Caki2 (cell line): ENCODE measurements around the gene FBH1. TPM values are rescaled to one million over a fixed set of nuclear protein-coding genes. Genes with fewer than 3 reads are reported as not detected.
"Not testable (repeated sequence)": the region's sequence is repeated elsewhere in the genome, so short reads cannot be mapped to it uniquely, and the experiment has no call there.

Experiments used
- DNase-seq: peaks from one replicate; pipeline ENCODE4 v3.0.0-alpha.2; 2015; ENCODE audit warnings: low read depth
- in situ Hi-C: cut with HindIII; loops from 2 replicates; pipeline ENCODE4 v1.10.0; 2016; ENCODE audit warnings: low sequenced_read_pairs, low pct_unique_long_range_greater_than_20kb, mixed read lengths
- total RNA-seq: library from RNA; depleted of rRNA; stranded (reverse); fragments of >200 nt; shearing (Covaris generic); gene quantifications from 2 replicates; pipeline ENCODE4 v1.2.3, GENCODE V29; 2014; ENCODE audit warnings: low replicate concordance

FBH1 gene
- total RNA-seq, 1 experiment from 2014 or later = 85.1 TPM

DNA sequence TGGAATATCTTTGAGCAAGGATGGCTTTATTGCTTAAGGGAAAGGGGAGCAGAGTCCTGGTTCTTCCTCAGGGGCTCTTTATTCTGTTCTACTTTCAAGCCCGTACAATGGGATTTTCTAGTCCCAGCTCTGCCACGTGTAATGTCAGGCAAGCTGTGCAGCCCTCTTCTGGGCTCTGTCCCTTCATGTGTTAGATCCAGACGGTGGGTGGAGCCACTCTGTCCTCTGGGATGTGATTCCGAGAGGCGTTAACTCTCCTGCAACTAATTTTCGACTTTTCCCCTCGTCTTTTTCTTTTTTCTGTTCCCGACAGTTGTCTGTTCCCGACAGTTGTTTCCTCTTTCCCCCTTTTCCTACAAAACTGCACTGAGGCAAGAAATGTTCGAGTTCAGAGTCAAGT lies 34.8 kb downstream of the FBH1 start:
- no peak for DNase-seq
- in situ Hi-C loops = no loop called here

DNA sequence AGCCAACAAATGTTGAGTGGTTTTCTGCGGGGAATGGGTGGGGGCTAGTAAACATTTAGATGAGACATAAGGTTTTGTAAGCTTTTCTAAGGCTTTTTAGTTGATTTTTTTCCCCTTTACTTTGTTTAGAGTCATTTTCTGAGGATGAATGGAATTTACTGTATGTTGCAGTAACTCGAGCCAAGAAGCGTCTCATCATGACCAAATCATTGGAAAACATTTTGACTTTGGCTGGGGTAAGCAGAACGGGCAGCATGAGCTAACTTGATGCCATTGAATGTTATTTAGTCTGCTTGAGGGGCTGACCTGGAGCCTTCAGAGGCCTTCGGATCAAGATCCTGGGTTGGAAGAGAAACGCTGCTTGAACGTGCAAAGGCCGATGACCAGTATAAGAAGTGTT lies 37.3 kb downstream of the FBH1 start:
- no peak for DNase-seq
- in situ Hi-C loops = no loop called here

DNA sequence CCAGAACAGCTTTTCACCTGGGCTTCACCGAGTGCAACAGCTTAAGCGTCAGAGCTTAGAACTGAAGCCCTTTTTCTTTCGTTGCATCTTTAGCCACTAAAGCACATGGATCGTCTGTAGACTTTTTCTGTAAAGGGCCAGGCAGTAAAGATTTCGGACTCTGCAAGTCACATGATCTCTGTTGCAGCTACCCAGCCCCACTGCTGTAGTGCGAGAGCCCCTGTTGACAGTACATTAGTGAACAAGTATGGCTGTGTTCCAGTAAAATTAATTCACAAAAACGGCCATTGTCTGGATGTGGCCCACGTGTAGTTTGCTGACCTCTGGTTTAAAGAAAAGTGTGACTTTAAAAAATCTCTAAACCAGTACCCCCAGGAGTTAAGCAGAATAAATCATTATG lies 39.4 kb downstream of the FBH1 start:
- no peak for DNase-seq
- in situ Hi-C loops = no loop called here

DNA sequence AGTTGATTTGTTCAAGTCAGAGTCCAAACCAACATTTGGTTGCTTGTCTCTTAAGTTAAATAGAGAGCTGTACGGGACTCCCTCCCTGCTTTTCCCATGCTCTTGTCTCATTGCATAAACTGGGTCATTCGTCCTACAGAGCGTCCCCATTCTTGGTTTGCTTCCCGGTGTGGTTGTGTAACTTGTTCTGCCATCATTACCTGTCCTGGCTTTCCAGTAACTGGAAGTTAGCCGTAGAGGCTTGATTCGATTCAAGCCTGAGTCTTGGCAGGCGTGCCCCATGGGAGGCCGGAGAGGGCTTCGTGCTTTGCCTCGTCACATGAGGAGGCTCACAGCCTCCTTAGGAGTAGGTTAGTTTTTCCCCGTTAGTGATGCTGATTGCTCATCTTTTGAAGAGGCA lies 40.2 kb downstream of the FBH1 start:
- no peak for DNase-seq
- in situ Hi-C loops = no loop called here

DNA sequence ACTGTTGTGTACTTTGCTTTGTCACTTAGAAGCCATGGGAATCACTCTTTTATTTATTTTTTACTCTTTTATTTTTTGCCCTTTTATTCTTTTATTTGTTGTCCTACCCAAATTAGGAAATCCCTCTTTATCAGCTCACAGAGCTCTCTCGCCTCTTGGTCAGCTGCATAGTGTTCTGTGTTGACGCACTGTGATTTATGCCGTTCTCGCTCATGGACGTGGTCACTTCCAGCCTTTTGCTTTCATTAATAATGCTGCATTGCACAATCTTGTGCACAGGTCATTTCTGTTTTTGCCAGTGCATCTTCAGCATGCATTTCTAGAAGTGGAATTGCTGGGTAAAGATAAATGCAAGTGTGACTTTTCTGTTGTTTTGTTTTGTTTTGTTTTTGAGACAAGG lies 42.3 kb downstream of the FBH1 start:
- in situ Hi-C loops = no loop called here
- no peak for DNase-seq

DNA sequence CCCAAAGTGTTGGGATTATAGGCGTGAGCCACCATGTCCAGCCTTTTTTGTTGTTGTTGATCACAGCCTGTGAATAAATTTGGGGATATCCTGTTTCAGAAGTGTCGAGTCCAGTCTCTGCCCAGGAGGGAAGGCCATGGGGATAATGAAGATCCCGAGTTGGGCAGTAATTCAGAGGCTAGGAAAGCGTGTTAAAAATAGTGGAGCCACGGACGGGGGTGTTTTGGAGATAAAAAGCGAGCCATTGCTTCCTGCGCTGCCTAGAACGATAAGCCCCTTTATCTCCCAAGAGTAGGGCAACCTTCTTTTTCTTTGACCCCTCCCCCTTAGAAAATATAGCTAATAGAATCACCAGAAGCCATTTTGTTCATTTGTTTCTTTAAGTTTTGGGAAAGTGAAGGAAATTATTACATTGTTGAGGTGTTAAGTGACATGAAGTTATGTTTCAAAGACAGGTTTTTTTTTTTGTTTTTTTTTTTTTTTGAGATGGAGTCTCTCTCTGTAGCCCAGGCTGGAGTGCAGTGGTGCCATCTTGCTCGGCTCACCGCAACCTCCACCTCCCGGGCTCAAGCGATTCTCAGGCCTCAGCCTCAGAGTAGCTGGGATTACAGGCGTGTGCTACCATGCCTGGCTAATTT lies 44.0 kb downstream of the FBH1 start:
- no peak for DNase-seq
- in situ Hi-C loops = no loop called here

DNA sequence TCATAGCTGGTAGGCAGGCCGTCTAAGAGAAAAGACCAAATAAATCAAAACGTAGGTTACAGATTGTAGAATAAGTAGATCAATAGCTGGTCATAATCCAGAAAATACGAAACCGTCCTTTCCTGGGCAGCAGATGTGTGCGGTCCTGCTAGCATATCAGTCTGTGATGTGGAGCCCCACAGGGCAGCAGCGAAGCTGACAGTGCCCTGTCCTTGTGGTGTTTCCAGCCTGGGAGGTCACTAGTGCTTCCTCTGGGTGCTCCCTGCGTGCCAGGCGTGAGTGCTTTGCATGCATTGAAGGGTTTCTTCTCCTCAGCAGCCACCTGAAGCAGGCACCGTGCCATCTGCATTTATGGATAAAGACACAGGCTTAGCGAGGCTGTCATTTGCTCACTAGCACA lies 45.6 kb downstream of the FBH1 start:
- DNase-seq = no peak
- in situ Hi-C loops = no loop called here

DNA sequence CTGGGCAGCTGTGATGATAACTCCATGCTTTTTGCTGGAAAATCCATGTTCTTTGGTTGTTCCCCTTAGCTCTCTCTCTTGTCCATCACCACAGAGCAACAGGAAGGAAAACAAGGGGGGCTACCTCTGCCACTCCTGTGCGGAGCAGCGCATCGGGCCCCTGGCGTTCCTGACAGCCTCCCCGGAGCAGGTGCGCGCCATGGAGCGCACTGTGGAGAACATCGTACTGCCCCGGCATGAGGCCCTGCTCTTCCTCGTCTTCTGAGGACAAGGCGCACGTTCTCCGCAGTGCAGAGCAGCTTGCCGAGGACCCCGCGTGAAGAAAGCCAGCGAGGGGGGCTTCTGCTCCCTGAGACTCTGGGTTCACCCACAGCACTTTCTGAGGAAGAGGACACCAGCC lies 47.0 kb downstream of the FBH1 start:
- in situ Hi-C loops = no loop called here
- DNase-seq = no peak

DNA sequence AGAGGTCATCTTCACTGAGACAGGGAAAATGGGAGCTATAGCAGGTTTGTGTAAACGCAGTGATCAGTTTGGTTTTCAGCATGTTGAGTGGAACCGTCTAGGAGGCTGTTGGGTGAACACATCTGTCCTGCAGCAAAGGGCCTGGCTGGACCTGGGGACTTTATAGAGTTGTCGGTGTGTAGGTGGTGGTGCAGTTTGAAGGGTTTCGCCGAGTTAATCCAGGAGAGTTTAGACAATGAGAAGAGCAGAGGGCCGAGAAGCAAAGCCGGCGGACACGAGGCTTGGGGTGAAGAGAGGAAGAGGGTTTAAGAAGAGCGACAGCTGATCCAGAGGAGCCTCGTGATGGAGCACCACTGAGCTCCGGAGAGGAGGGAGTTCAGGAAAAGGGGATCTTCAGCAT lies 48.2 kb downstream of the FBH1 start:
- DNase-seq = no peak
- in situ Hi-C loops = no loop called here

DNA sequence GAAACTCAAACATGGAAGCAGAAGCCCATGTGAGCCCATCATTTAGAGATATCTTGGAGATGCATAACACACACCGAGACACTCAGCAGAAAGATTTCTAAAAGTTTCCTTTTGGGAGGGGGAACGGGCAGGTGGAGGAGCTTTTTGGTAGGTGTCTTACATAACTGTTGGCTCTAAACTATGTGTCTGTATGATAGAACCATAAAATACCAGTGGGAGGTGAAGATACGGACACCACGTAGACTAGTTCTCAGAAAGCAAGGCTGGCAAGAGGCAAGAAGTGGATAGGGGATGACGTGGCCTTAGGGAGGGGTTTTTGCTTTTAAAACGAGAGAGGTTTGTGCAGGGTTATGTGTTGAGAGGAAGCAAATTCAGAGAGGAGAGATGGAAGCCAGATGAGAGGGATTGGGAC lies 50.8 kb downstream of the FBH1 start:
- DNase-seq = no peak
- in situ Hi-C loops = no loop called here

DNA sequence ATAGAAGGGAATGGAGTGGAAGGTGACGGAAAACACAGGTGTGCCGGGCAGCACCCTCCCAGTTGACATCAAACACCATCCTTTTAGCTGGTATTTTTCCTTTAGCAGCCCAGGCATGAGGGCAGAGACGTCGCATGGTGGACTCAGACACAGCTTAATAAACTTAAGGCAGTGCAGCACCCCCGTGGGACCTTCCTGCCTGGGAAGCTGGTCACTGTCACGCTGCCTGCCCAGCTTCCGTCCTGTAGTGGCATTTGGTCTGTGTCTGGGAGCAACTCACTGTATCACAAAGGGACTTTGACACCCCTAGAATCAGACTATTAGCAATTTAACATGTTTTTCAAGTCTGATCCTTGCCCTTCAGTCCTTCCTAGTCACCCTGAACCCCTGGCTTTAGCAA lies 51.5 kb downstream of the FBH1 start:
- no peak for DNase-seq
- in situ Hi-C loops = no loop called here

DNA sequence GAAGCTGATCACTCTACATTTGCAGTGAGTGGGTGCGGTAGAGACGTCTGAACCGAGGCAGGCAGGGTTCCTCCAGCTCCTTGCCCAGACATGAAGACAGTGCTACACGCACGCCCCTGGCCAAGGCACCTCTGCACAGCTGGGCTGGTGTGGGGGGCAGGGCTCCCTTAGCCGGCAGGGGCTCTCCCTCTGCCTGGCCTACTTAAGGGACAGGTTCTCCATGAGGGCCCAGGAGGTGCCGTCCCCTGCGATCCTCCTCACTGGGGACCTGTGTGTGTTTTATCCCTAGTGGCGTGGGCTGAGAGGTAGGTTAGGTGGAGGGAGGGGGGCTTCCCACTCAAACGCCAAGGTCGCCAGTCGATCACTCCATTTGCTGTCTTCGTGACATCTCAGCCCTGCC lies 52.0 kb downstream of the FBH1 start:
- in situ Hi-C loops = no loop called here

DNA sequence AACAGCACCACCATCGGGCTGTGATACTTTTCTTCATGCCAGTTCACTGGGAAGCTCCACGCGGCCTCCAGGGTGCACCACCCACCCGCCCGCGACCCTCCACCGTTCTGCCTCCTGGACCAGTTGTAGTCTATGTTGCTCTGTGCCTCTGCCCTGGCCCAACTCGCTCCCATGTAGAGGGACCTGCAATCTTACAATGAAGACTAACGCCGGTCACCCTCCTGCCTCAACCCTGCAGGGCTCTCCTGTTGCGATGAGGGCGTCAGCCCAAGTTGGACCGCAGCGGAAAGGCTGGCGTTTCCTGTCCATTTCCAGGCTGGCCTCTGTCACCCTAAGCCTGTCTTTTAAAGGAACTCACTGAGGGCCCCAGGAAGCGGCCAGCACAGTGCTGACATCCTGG lies 52.4 kb downstream of the FBH1 start:
- in situ Hi-C loops = no loop called here
- DNase-seq = no peak

More for the DNA sequence above, 52.0 kb downstream of the FBH1 start:
- DNase-seq = no peak

DNA sequence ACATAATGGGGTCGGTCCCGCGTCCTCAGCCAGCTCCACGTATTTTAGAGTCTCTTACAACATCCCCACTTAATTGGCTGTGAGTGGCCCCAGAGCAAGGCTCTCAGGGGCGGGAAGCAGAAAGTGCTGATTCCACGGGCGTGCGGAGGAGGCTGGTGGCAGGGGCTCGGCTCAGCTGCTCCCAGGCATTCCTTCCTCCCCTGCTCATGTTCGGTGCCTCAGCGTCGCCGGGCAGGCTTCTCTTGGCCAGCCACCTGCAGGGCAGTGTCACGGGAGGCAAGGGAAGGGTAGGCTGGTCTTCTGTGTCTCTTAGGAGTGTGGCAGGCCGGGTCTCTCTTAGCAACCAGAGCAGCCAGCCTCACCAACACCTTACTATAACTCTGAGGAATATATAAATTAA lies 53.5 kb downstream of the FBH1 start:
- DNase-seq = no peak

DNA sequence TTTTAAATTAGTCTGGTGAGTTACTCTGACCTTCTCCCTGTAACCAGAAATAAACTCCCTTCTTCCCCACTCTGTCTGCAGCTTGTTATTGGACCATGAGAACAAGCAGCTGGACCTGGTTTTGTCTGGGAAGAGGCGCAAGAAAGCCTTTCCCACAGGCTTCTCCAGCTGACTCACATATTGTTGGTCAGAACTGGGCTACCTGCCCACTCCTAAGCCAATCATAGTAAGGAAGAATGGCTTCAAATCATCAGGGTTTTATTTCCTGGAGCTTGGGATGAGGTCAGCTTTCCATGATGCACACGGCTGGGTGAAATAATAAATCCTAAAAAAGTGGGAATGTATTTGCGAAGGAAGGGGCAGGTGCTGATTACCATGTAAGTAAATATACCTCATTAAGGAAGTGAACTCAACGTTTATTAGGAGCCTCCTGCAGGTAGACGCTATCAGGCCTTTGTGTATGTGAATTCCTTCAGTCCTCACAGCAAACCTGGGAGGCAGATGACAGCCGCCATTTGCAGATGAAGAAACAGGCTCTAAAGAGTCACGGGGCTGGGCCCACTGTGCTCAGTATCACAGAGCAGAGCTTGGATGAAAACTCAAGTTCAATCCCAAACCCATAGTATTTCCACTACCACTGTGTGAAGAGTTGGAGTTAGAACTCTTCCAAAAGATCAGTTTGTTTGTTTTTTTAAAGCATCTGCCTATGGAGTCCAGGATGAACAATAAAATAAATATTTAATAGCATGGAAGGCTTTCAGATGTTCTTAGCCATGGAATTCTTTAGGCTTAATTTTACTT lies 54.5 kb downstream of the FBH1 start:
- peak; percentile 85 for DNase-seq
- in situ Hi-C loops = no loop called here

More for the DNA sequence above, 53.5 kb downstream of the FBH1 start:
- in situ Hi-C loops = no loop called here

DNA sequence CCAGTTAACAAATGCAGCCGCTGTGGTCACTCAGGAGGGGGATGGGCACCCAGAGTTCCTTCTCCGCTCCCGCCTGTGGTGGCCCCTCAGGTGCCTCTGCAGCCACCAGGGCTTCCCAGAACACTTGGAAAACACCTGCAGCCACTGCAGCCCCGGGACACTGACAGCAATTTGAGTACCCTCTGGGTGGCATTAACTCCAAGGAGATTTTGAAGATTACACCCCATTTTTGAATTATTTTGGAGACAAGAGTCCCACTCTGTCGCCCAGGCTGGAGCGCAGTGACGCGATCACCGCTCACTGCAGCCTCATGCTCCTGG lies 55.1 kb downstream of the FBH1 start:
- in situ Hi-C loops = no loop called here

DNA sequence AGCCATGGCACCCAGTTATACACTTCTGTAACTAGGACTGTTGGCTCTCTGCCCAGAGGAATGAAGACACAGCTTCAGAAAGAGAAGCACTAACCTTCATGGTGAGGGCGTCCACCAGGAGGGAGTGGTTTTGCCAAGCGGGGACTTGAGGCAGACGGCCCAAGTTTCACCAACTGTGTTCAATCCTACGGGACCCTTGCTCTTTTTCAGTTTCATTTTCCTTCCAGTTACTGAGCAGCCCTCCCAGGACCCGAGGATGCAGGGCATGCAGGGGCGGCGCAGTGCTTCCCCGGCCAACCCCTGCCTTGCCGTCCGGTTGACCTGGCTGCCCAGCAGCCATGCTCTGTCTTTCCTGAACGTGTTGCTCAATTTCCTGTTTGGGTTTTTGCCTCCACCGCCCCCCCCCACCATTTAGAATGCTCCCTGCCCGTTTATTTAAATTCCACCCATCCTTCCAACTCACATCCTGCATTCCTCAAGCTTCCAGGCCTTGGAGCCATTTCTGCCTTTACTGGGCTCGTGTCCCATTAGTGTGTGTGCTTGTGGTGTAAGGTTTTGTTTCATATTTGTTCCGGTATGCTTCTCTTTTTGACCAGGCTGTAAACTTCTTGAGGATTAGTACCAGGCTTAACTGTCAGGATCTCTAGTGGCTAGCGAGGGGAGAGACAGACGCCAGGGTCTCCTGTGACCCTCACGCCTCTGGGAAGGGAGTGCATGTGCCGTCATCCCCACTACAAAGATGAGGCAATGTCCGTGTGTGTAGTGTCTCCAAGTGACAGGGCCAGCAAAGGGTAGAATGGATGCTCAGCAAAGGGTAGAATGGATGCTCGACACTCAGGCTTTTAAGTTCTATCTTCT lies 55.7 kb downstream of the FBH1 start:
- in situ Hi-C loops = no loop called here

More for the DNA sequence above, 55.1 kb downstream of the FBH1 start:
- no peak for DNase-seq

DNA sequence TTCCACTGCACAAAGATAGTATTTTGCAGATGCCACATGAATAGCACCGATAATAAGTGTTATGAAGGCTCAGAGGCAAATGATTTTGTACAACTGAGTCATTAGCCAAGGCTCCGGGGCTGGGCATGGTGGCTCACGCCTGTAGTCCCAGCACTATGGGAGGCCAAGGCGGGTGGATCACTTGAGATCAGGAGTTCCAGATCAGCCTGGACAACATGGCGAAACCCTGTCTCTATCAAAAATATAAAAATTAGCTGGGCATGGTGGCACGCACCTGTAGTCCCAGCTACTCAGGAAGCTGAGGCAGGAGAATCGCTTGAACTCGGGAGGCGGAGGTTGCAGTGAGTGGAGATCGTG lies 56.4 kb downstream of the FBH1 start:
- DNase-seq, in situ Hi-C loops: not testable (repeated sequence)

More for the DNA sequence above, 55.7 kb downstream of the FBH1 start:
- no peak for DNase-seq

DNA sequence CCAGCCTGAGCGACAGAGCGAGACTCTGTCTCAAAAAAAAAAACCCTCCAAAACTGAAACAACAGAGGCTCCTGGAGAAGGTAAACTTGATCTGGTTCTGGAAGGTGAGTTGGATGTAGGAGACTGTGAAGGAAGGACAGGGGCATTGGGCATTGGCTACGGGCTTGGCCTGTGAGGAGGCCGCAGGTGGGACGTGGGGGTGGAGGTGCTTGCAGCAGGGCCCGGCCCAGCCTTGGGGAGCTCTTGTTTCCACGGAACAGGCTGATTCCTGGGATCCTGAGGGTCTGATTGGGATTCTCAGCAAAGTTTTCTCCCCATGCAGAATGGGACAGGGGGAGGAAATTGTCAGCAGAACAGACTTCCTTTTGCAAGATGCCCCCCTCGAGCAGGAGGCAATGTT lies 56.7 kb downstream of the FBH1 start:
- DNase-seq = no peak

More for the DNA sequence above, 56.7 kb downstream of the FBH1 start:
- in situ Hi-C loops = no loop called here
